ENCODE data around the gene GRM3.

The GRM3 gene

DNA sequence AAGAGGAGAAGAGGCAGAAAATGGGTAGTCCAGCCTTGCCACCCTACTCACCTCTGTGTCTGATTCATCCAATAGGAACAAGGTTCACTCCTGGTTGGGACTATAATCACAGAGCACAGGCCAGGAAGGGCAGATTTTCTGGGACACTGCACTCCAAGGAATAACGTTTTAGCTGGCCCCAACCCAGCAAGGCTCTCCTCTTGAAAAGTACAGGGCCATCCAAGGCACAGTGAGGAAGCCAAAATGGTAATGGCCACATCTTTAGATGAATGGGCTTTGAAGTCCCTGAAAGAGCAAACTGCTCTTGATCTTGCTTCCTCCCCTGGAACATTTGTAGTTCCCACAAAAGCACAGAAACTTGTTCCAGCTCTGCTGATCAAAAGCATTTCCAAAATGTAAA, 149.4 kb downstream of the GRM3 start:
- no peak overlapping the region for H3K4me3 ChIP-seq (ENCODE audit: low read length)
- H3K27ac ChIP-seq (ENCODE audit: low read length): no peak overlapping the region
- no peaks in the 10 kb centered on the region for H3K36me3 ChIP-seq (ENCODE audit: control insufficient read depth, low read depth, low read length)
- H3K4me1 ChIP-seq (ENCODE audit: control insufficient read depth, low read depth, low read length): no peaks in the 10 kb centered on the region
- H3K9me3 ChIP-seq (ENCODE audit: control insufficient read depth, low read depth, low read length): no peaks in the 10 kb centered on the region
- no peak overlapping the region for H3K9ac ChIP-seq (ENCODE audit: low read length)
- H3K27me3 ChIP-seq (ENCODE audit: control insufficient read depth, insufficient read depth, low read length): no peaks in the 10 kb centered on the region

- Histone ChIP-seq H3K4me1 (ENCODE audit: control insufficient read depth, low read depth, low read length) (no peaks in the 10 kb centered on the region), H3K36me3 (ENCODE audit: control insufficient read depth, low read depth, low read length) (no peaks in the 10 kb centered on the region), H3K9me3 (ENCODE audit: control insufficient read depth, low read depth, low read length) (no peaks in the 10 kb centered on the region), H3K27me3 (ENCODE audit: control insufficient read depth, insufficient read depth, low read length) (no peaks in the 10 kb centered on the region), H3K27ac (ENCODE audit: low read length) (no peak overlapping the region), H3K4me3 (ENCODE audit: low read length) (no peak overlapping the region), H3K9ac (ENCODE audit: low read length) (no peak overlapping the region)
Measured at GRCh38 chr7:86814661-86815379, 171.1 kb downstream of the GRM3 start.

GRCh38 chr7:86815556-86815955, 171.8 kb downstream of the GRM3 start:
- Histone ChIP-seq H3K27me3 (ENCODE audit: control insufficient read depth, insufficient read depth, low read length) (no peaks in the 10 kb centered on the region), H3K4me3 (ENCODE audit: low read length) (no peak overlapping the region), H3K27ac (ENCODE audit: low read length) (no peak overlapping the region), H3K36me3 (ENCODE audit: control insufficient read depth, low read depth, low read length) (no peaks in the 10 kb centered on the region), H3K9ac (ENCODE audit: low read length) (no peak overlapping the region), H3K4me1 (ENCODE audit: control insufficient read depth, low read depth, low read length) (no peaks in the 10 kb centered on the region), H3K9me3 (ENCODE audit: control insufficient read depth, low read depth, low read length) (no peaks in the 10 kb centered on the region)

DNA sequence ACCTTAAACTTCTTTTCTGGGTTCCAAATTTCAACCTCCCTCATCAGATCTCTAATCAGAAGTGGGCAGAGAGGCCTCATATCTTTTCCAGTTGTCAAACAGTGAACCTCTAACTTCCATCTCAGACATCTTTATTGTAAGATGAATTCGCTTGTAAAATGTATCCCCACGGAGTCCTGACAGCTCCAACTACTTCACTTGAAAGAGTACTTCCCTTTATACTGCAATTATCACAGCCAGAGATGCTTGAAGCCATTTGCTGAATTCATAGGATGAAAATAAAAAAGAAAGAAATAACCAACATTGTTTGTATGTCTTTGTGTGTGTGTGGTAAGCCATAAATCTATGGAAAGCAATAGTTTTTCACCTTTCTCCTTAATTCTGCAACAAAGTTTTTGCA, 175.2 kb downstream of the GRM3 start:
- H3K9ac ChIP-seq (ENCODE audit: low read length): no peak overlapping the region
- H3K9me3 ChIP-seq (ENCODE audit: control insufficient read depth, low read depth, low read length): no peaks in the 10 kb centered on the region
- H3K27ac ChIP-seq (ENCODE audit: low read length): no peak overlapping the region
- no peaks in the 10 kb centered on the region for H3K4me1 ChIP-seq (ENCODE audit: control insufficient read depth, low read depth, low read length)
- no peaks in the 10 kb centered on the region for H3K36me3 ChIP-seq (ENCODE audit: control insufficient read depth, low read depth, low read length)
- no peak overlapping the region for H3K4me3 ChIP-seq (ENCODE audit: low read length)
- no peaks in the 10 kb centered on the region for H3K27me3 ChIP-seq (ENCODE audit: control insufficient read depth, insufficient read depth, low read length)

DNA sequence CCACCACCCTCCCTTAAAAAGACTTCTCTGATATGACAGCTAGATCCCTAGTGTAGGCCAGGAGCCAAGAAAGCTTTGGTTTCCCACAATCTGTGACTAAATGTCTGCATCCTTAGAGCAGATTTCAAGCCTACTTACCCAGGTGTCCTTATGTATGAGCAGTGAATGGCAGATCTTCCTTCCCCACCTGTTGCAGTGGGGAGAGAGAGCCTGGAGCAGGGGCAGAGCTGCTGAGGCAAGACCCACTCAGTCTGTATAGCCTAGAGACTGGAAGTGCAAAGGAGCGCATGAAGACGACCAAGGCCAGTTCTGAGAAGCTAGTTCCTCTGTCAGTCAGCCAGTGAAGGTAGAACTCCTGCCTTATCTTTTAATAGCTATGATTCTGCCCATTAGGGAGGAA, 180.1 kb downstream of the GRM3 start:
- Histone ChIP-seq H3K9me3 (ENCODE audit: control insufficient read depth, low read depth, low read length) (no peaks in the 10 kb centered on the region), H3K9ac (ENCODE audit: low read length) (no peak overlapping the region), H3K36me3 (ENCODE audit: control insufficient read depth, low read depth, low read length) (no peaks in the 10 kb centered on the region), H3K27me3 (ENCODE audit: control insufficient read depth, insufficient read depth, low read length) (no peaks in the 10 kb centered on the region), H3K4me3 (ENCODE audit: low read length) (no peak overlapping the region), H3K27ac (ENCODE audit: low read length) (no peak overlapping the region), H3K4me1 (ENCODE audit: control insufficient read depth, low read depth, low read length) (peaks cover 12% of the 10 kb centered on the region)

GRCh38 chr7:86825264-86825663, 181.6 kb downstream of the GRM3 start:
- no peak overlapping the region for H3K9ac ChIP-seq (ENCODE audit: low read length)
- no peak overlapping the region for H3K4me3 ChIP-seq (ENCODE audit: low read length)
- peaks cover 12% of the 10 kb centered on the region for H3K4me1 ChIP-seq (ENCODE audit: control insufficient read depth, low read depth, low read length)
- H3K9me3 ChIP-seq (ENCODE audit: control insufficient read depth, low read depth, low read length): no peaks in the 10 kb centered on the region
- H3K36me3 ChIP-seq (ENCODE audit: control insufficient read depth, low read depth, low read length): no peaks in the 10 kb centered on the region
- H3K27ac ChIP-seq (ENCODE audit: low read length): no peak overlapping the region
- no peaks in the 10 kb centered on the region for H3K27me3 ChIP-seq (ENCODE audit: control insufficient read depth, insufficient read depth, low read length)

DNA sequence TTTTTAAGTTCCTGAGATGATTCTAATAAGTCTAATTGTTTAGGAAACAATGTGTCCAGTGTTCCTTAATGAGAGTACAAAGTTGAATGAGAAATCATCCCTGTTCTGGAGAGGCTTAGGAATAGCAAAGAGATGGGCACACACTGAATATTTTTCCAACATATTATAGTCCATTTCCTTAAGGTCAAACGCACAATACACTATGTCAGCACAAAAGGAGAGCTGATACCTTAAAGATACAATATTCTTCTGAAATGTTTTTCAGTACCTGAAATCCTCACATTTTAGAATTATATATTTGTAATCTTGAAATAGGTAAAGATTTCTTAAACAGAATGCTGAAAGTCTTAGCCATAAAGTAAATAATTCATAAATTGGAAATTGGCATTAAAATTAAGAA, 183.2 kb downstream of the GRM3 start:
- Histone ChIP-seq H3K36me3 (ENCODE audit: control insufficient read depth, low read depth, low read length) (no peaks in the 10 kb centered on the region), H3K27ac (ENCODE audit: low read length) (no peak overlapping the region), H3K4me1 (ENCODE audit: control insufficient read depth, low read depth, low read length) (peaks cover 12% of the 10 kb centered on the region), H3K9ac (ENCODE audit: low read length) (no peak overlapping the region), H3K9me3 (ENCODE audit: control insufficient read depth, low read depth, low read length) (no peaks in the 10 kb centered on the region), H3K27me3 (ENCODE audit: control insufficient read depth, insufficient read depth, low read length) (no peaks in the 10 kb centered on the region), H3K4me3 (ENCODE audit: low read length) (no peak overlapping the region)

DNA sequence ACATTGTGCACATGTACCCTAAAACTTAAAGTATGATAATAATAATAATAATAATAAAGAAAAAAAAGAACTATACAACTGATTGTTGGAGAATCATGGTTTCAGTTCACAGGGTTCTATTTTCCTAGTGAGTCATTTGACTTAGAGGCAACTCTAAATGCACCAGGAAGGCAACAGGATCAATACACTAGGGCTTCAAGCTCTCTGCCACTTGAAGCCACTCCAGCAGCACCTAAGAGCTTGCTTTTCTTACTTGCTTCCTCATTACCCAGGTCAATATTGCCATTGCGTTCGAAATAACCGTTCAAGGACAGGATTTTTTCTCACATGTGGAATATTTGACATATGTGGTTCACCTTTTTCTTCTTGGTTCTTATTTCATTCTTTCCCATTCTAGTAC, 189.7 kb downstream of the GRM3 start:
- H3K9me3 ChIP-seq (ENCODE audit: control insufficient read depth, low read depth, low read length): no peaks in the 10 kb centered on the region
- H3K36me3 ChIP-seq (ENCODE audit: control insufficient read depth, low read depth, low read length): no peaks in the 10 kb centered on the region
- H3K4me3 ChIP-seq (ENCODE audit: low read length): no peak overlapping the region
- H3K4me1 ChIP-seq (ENCODE audit: control insufficient read depth, low read depth, low read length): no peaks in the 10 kb centered on the region
- H3K27me3 ChIP-seq (ENCODE audit: control insufficient read depth, insufficient read depth, low read length): no peaks in the 10 kb centered on the region
- no peak overlapping the region for H3K27ac ChIP-seq (ENCODE audit: low read length)
- H3K9ac ChIP-seq (ENCODE audit: low read length): no peak overlapping the region

GRCh38 chr7:86837235-86837634, 193.5 kb downstream of the GRM3 start:
- Histone ChIP-seq H3K4me3 (ENCODE audit: low read length) (no peak overlapping the region), H3K27ac (ENCODE audit: low read length) (no peak overlapping the region)

GRCh38 chr7:86844608-86845007, 200.9 kb downstream of the GRM3 start:
- Histone ChIP-seq H3K9ac (ENCODE audit: low read length) (no peak overlapping the region), H3K36me3 (ENCODE audit: control insufficient read depth, low read depth, low read length) (no peaks in the 10 kb centered on the region), H3K4me1 (ENCODE audit: control insufficient read depth, low read depth, low read length) (no peaks in the 10 kb centered on the region), H3K4me3 (ENCODE audit: low read length) (no peak overlapping the region), H3K27me3 (ENCODE audit: control insufficient read depth, insufficient read depth, low read length) (no peaks in the 10 kb centered on the region), H3K9me3 (ENCODE audit: control insufficient read depth, low read depth, low read length) (no peaks in the 10 kb centered on the region), H3K27ac (ENCODE audit: low read length) (no peak overlapping the region)

More at GRCh38 chr7:86837235-86837634, 193.5 kb downstream of the GRM3 start:
- no peaks in the 10 kb centered on the region for H3K9me3 ChIP-seq (ENCODE audit: control insufficient read depth, low read depth, low read length)
- H3K27me3 ChIP-seq (ENCODE audit: control insufficient read depth, insufficient read depth, low read length): no peaks in the 10 kb centered on the region
- H3K36me3 ChIP-seq (ENCODE audit: control insufficient read depth, low read depth, low read length): no peaks in the 10 kb centered on the region
- no peaks in the 10 kb centered on the region for H3K4me1 ChIP-seq (ENCODE audit: control insufficient read depth, low read depth, low read length)
- no peak overlapping the region for H3K9ac ChIP-seq (ENCODE audit: low read length)

GRCh38 chr7:86846494-86847190, 202.9 kb downstream of the GRM3 start:
- H3K4me3 ChIP-seq (ENCODE audit: low read length): no peak overlapping the region
- H3K4me1 ChIP-seq (ENCODE audit: control insufficient read depth, low read depth, low read length): no peaks in the 10 kb centered on the region
- H3K9ac ChIP-seq (ENCODE audit: low read length): no peak overlapping the region
- H3K36me3 ChIP-seq (ENCODE audit: control insufficient read depth, low read depth, low read length): no peaks in the 10 kb centered on the region
- H3K9me3 ChIP-seq (ENCODE audit: control insufficient read depth, low read depth, low read length): no peaks in the 10 kb centered on the region
- H3K27me3 ChIP-seq (ENCODE audit: control insufficient read depth, insufficient read depth, low read length): no peaks in the 10 kb centered on the region
- H3K27ac ChIP-seq (ENCODE audit: low read length): no peak overlapping the region

DNA sequence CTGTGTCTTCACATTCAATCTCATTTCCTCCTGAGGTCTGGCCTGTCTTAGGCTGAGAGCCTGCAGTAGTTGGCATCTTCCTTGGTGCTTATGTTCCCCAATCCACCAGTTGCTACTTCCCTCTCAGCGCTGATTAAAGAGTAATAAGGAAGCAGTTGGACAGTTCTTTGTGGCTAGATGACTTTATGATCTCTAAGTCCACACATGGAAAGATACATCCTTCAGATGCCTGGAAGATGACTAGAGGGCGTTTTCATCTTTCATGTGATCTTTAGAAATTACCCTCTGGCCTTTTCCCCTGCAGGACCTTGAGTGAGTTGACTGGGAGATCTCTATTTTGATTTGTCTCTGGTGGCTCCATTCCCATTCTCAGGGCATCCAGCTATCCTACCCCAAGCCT, 204.5 kb downstream of the GRM3 start:
- no peak overlapping the region for H3K9ac ChIP-seq (ENCODE audit: low read length)
- H3K36me3 ChIP-seq (ENCODE audit: control insufficient read depth, low read depth, low read length): no peaks in the 10 kb centered on the region
- H3K4me3 ChIP-seq (ENCODE audit: low read length): no peak overlapping the region
- no peaks in the 10 kb centered on the region for H3K9me3 ChIP-seq (ENCODE audit: control insufficient read depth, low read depth, low read length)
- H3K27ac ChIP-seq (ENCODE audit: low read length): no peak overlapping the region
- no peaks in the 10 kb centered on the region for H3K4me1 ChIP-seq (ENCODE audit: control insufficient read depth, low read depth, low read length)
- H3K27me3 ChIP-seq (ENCODE audit: control insufficient read depth, insufficient read depth, low read length): no peaks in the 10 kb centered on the region

Measured in iPS-18a (cell line).